ENCODE results near the gene IREB2.

GRCh38 chr15:78440375-78441373 lies 2.7 kb downstream of the IREB2 start:
- no peak for TF ChIP-seq GABPA (IDR thresholded peaks at IDR 0.05; ENCODE audit: low read depth)
- no peak for TF ChIP-seq REST (IDR thresholded peaks at IDR 0.05; ENCODE audit: low read depth, low read length)
- no peak for TF ChIP-seq POLR2AphosphoS5 (IDR thresholded peaks at IDR 0.05; ENCODE audit: low read depth, low read length)
- TF ChIP-seq ZBTB33 (IDR thresholded peaks at IDR 0.05; ENCODE audit: borderline replicate concordance, low read depth): no peak
- TF ChIP-seq CTCF (IDR thresholded peaks at IDR 0.05): no peak
- no peak for TF ChIP-seq EP300 (IDR thresholded peaks at IDR 0.05; ENCODE audit: borderline replicate concordance in 1 of 2, low read depth in 1 of 2, low read length in 1 of 2)
- TF ChIP-seq NFIC (IDR thresholded peaks at IDR 0.05; ENCODE audit: borderline replicate concordance): no peak
- no peak for TF ChIP-seq YY1 (IDR thresholded peaks at IDR 0.05; ENCODE audit: low read depth)
- no peak for TF ChIP-seq RAD21 (IDR thresholded peaks at IDR 0.05; ENCODE audit: low read length)
- TF ChIP-seq MAX (IDR thresholded peaks at IDR 0.05; ENCODE audit: low read depth): no peak
- no peak for TF ChIP-seq NRF1 (IDR thresholded peaks at IDR 0.05; ENCODE audit: low read depth, low read length)
- TF ChIP-seq JUND (IDR thresholded peaks at IDR 0.05): no peak

All from SK-N-SH (cell line).